Activated naive CD8-positive, alpha-beta T cell treated with anti-CD3 and anti-CD28 coated beads, Interleukin-2, amount 50 U/mL, for 16 hours (primary cell): ENCODE measurements around the gene CRMP1.

Source experiments
- DNase-seq: peaks from one replicate; pipeline ENCODE4 v3.0.0-alpha.2; 2020; ENCODE audit warnings: low read depth, low spot score

The CRMP1 gene

GRCh38 chr4:5919571-5919970 lies 26.7 kb upstream of the CRMP1 start:
- no peak for DNase-seq

GRCh38 chr4:5919044-5919443 lies 26.2 kb upstream of the CRMP1 start:
- DNase-seq, result no peak

GRCh38 chr4:5918331-5918985 lies 25.6 kb upstream of the CRMP1 start:
- DNase-seq, result no peak

DNA sequence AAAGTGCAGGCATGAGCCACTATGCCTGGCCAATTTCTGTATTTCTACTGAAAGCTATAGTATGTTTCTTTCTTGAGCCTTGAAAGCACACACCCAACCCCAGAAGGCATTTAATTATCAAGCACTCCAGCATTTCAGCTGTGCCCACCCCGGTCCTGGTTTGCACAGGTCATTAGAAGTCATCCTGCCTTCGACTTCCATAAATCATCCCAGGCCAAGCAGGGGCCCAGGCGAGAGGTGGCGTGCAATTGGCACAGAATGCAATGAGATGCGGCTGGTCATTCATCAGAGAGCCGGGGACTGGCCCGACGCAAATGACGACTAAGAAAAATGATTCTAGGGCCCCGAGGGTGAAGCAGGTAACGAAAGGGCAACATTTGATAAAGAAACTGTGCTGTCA lies 24.8 kb upstream of the CRMP1 start:
- no peak for DNase-seq

- DNase-seq, result no peak
These were observed 23.3 kb upstream of the CRMP1 start for GRCh38 chr4:5916229-5916628.

DNA sequence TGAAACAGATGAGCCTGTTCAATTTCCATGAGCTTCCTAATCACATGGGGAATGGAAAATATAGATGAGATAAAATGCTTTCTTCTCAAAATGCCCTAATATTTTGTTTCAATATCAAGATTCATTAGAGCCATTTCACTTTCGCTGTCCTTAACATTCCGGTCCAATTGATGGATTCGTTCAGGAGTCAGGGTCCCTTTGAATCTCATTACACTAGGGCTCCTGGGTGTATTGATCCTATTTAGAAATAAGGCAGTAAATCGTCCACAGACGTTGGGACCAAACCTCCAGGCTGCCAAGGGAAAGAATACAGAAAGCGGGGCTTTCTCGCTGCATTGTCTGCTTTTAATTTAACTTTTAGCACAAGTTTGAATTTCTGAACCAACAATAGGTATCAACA lies 20.6 kb upstream of the CRMP1 start:
- DNase-seq, result no peak

DNA sequence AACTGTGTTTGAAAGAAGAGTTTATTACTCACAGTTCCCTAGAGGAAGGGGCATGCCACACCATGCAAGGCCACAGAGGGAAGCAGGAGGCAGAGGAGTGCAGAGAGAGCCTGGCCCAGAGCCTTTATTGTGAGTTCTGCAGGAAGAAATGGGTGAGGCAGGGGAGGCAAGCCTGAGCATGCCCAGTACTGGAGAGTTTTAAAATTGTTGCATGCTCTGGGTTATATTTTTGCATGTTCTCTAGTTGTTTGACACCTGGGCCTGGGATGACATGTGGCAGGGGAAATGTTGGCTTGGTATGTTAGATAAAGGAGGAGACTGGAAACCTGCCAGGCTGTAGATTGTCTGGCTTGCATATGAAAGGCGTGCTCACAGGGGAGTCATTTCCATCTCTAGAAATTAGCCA lies 19.7 kb upstream of the CRMP1 start:
- DNase-seq, result no peak

GRCh38 chr4:5908876-5909427 lies 16.1 kb upstream of the CRMP1 start:
- no peak for DNase-seq

- no peak for DNase-seq
These were observed 13.3 kb upstream of the CRMP1 start for GRCh38 chr4:5906191-5906590.

DNA sequence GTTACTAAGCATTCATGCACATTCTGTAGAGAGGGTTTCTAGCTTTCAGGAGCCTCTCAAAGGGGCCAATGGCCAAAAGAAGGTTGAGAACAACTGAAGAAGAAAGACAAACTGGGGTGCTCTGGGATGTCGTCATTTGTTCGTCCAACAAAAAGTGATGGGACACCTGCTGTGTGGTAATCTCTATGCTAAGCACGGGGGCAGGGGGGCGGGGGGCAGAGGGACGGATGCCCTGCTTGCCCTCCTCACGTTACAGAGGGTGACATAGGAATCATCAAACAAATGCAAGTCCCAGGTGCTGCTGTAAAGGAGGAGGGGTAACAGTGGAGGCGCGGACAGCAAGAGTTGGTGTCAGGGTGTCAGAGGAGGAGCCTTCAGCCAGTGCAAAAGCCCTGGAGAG lies 12.8 kb upstream of the CRMP1 start:
- no peak for DNase-seq

GRCh38 chr4:5900844-5901243 lies 8.0 kb upstream of the CRMP1 start:
- DNase-seq, result no peak

DNA sequence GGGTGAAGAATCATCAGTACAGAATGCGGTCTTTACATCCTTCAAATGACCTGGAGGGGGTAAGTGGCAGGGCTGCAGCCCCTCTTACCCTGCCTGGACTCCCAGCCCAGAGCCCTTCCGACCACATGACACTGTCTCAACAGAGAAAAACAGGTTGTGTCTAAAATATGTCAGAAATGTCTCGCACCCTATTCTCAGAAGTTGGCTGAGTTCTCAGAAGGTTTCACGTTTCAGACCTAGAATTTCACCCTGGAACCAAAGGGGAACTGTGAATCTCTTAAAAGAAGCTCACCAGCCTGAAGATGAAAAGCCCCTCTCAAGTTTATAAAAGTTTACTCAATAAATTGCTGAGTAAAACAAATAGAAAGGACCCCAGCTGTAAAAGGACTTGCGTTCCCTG lies 7.0 kb upstream of the CRMP1 start:
- DNase-seq, result no peak

DNA sequence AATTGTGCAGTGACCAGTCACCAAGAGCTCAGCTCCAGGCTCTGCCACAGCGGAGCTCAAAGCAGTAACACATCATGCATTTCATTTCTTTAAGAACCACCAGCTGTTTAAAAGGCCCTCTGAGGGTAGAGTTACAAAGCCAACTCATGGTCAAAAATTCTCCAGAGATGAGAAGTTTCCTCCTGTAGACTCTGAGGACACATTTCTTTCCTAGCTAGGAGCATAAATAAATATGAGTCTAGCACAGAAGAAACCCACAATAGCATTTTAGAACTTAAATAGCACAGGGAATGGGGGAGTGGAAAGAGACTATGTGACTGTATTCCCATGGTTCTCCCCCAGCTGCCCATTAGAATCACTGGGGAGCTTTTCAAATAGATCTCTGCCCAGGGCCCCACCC lies 6.5 kb upstream of the CRMP1 start:
- DNase-seq, result no peak

GRCh38 chr4:5897674-5898073 lies 4.8 kb upstream of the CRMP1 start:
- no peak for DNase-seq

DNA sequence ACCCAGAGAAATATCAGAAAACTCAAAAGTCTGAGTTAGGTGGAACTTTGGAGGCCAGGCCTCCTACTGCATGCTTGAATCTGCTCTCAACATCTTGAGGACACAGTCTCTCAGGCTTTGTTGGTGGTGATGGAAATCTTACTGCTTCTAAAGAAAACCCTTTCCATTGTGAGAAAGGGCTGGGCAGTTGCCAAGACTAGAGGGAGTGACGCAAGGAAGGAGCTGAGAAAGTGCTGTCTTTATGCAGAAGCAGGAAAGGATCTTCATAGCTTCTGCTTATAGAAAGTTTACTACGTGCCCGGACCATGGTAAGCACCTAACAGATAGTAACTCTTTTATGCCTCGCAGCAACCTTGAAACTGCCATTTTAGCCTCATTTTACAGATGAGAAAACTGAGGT lies 2.4 kb upstream of the CRMP1 start:
- DNase-seq, result no peak

GRCh38 chr4:5894266-5894665 lies 1.4 kb upstream of the CRMP1 start:
- no peak for DNase-seq

DNA sequence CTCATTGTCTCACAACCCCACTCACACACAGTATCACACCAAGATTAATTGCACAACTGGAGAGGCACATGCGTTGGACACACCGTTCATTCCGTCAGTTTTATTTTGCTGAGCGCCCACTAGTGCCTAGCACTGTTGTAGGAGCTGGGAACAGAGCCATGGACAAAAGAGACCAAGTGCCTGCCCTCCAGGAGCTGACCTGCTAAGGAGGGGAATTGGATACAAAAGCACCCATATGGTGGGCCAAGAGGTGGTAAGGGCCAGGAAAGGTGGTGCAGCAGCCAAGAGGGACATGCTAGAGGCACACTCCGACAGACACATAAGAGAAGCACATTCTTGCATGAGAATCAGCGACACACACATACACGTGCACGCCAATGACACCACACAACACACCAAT lies 705 bp upstream of the CRMP1 start:
- no peak for DNase-seq

DNA sequence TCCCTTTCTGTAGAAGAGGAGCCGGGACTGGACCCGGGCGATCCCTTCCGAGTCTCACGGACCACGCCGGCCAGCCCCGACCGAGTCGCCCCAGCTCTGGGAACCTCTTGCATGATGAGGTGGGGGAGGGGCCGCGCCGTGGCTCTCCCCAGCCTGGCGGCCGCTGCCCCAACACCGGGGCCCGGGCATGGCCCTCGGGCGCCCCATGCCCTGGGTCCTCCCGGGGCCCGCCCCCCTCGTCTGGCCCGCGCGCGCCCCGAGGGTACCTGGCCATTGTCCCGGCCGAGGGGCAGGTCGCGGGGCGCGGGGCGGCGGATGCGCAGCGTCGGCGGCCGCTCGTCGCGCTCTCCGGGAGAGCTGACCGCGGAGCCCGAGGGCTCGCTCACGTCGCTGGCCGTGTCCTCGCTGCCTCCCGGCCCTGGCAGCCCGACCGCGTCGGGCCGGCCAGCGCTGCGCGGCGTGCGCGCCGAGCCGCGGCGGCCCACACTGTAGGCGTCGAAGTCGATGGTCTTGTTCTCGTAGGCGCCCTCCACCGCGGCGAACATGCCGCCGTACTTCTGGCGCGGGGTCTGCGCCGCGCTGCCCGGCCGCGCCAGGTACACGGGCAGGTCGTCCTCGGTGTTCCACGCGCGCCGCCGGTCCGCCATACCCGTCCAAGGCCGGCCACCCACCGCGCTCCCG lies 423 bp downstream of the CRMP1 start:
- no peak for DNase-seq

GRCh38 chr4:5891563-5892322 lies 1.1 kb downstream of the CRMP1 start:
- DNase-seq, result no peak

- DNase-seq, result no peak
These were observed 2.7 kb downstream of the CRMP1 start for GRCh38 chr4:5890063-5890727.

- DNase-seq, result no peak
These were observed 3.7 kb downstream of the CRMP1 start for GRCh38 chr4:5889002-5889696.
